G401 (cell line): ENCODE measurements around the gene SEL1L. TPM values are rescaled to one million over a fixed set of nuclear protein-coding genes. Genes with fewer than 3 reads are reported as not detected.

ENCODE experiments used
- DNase-seq: peaks from one replicate; pipeline ENCODE4 v3.0.0-alpha.2; 2015; ENCODE audit warnings: low spot score
- in situ Hi-C: cut with HindIII; loops from 2 replicates; pipeline ENCODE4 v1.10.0; 2016; ENCODE audit warnings: low sequenced_read_pairs, mixed read lengths
- total RNA-seq: library from RNA; depleted of rRNA; stranded (reverse); fragments of >200 nt; shearing (Covaris generic); gene quantifications from 2 replicates; pipeline ENCODE4 v1.2.3, GENCODE V29; 2014

SEL1L gene
- total RNA-seq, 1 experiment from 2014 or later: 7.1 TPM

DNA sequence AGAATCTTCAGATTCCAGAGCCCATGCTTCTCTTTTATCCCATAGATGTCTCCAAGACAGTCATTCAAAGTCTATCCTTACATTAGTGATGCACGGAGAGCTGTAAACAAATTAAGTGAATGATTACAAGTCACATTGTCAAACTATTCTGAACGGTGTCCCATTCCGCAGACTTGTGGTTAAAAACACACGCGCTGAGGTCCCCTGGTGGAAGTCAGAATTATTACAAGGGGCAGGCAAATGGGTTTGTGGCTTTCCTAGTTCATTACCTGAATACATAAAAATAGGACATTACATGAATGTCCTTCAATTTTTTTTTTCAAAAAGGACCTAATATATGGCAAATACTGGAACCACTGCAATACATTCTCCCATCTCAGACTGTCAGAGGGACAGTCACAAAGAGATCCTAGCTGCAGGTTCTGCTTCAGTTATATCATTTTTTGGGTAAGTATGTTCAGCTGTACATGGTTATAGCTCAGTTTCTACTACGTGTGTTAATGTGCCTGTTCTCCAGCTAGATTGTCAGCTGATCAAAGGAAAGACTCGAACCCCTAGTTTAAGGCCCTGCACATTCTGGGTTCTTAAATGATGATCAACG, 80.4 kb downstream of the SEL1L start:
- DNase-seq: peak; percentile 61
- in situ Hi-C loops: no loop called here

DNA sequence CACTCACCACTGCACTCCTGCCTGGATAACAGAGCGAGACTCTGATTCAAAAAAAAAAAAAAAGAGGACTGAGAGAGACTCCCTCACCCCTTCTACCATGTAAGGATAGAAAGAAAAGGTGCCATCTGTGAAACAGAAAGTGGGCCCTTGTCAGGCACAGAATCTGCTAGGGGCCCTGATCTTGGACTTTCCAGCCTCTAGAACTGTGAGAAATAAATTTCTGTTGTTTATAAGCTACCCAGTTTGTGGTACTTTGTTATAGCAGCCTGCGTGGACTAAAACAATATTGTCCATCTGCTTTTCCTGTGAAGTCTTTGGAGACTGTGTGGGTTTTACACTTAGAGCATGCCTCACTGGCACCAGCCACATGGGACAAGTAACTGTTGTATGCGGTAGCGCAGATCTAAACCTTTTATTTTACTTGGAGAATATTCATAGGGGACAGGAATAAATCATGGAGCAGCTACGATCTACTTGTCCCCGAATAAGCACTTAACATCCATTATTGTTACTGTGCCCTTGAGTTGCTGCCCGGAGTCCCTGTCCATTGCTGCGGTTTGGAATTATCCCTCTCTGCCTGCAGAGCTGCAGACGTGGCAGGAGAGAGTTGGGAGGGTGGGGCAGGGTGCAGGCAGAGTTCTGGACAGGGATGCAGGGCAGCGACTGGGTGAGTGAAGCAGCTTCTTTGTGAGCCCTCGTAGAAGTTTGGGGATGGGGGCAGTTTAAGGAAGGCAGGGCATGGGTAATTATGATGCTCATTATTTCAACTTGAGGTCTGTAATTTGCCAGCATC, 81.1 kb downstream of the SEL1L start:
- in situ Hi-C loops: no loop called here
- no peak for DNase-seq

DNA sequence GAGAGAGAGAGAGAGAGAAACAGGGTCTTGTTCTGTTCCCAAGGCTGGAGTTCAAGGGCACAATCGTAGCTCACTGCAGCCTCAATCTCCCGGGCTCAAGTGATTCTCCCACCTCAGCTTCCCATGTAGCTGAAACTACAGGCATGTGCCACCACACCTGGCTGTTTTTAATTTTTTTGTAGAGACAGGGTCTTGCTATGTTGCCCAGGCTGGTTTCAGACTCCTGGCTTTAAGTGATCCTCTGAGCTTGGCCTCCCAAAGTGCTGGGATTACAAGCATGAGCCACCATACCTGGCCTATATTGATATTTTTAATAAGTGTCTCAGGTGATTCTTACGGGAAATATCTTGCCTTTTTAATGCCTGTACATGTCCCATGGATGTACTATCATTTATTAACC, 82.7 kb downstream of the SEL1L start:
- no peak for DNase-seq
- in situ Hi-C loops: no loop called here

DNA sequence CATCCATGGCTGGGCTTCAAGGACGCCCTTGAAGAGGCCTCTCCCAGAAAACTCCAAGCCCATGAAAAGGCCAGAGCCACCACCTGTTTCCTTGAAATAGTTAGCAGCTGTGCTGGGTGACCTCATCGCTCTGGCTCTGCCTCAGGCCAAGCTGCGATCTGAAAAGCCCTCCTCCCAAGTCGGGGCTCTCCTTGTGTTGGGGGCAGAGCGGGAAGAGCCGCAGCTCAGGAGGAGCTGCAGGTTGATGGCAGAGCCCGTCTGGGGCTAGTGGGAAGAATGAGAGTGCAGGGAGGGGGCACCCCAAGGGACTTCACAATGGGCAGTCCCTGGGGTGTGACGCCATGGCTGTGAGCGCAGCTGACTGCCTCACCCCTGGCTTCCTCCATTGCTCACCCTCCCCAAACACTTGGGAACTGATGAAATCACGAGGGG, 83.5 kb downstream of the SEL1L start:
- DNase-seq: no peak
- in situ Hi-C loops: no loop called here

DNA sequence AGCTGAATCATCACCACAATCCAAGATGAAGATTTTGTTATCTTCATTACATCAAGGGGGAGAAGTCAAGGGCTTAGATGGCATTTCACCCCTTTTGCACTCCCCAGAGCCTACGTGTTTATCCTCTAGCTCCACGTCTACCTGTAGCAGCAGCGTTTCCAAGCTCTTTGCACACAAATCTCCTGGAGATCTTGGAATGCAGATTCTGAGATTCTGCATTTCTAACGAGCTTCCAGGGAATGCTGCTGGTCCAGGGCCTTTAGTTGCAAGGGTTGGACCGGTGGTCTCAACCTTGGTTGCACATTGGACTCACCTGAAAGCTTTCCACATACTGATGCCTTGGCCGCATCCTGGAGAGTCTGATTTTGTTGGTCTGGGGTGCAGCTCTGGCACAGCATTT, 84.1 kb downstream of the SEL1L start:
- no peak for DNase-seq
- in situ Hi-C loops: no loop called here

DNA sequence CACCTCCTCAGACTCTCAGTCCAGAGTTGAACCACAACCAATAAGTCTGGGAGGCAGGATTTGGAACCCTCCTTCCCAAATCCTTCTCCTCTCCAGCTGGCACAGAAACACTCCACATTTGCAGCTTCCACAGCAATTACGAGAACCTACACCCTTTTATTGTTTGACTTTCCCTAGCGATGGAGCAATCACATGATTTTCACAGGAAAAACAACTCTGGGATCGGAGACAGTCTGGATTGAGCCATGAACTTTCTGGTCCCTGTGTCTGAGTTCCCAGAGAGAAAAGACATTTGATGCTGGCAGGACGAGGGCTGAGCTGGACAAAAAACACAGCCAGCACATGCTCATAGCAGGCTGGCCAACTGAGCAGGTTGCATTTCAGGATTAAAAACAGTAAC, 84.5 kb downstream of the SEL1L start:
- in situ Hi-C loops: no loop called here

DNA sequence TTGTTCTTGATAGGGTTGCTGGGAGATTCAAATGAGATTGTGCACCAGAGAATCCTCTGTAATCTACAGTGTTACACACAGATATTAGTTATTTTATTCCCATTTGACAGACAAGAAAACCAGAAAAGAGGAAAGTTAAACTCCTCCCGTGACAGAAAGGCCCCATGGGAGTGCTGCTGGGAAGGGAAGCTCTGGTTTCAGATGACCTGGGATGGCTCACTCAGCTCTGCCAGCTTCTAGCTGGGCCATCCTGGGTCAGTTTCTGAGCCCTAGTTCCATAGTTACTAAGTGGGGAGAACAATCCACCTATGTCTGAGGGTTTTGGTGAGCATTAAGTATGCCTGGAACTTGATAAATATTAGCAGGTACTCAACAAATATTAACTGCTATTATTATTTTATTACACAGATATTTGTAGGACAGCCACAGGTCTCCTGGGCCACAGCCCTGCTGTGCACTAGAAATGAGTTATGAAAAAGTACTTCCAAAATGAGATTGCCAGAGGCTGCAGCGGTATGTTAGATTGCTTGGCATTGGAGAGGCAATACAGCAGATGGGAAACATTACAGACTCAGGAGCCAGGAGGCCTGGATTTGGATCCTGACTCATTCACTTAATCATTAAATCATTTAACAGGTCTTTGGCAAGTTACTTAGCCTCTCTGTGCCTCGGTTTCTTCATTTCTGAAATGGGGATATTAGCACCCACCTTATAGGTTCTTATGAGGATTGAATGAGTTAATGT, 86.5 kb downstream of the SEL1L start:
- no peak for DNase-seq
- in situ Hi-C loops: no loop called here

More for the DNA sequence above, 84.5 kb downstream of the SEL1L start:
- DNase-seq: peak; percentile 38

DNA sequence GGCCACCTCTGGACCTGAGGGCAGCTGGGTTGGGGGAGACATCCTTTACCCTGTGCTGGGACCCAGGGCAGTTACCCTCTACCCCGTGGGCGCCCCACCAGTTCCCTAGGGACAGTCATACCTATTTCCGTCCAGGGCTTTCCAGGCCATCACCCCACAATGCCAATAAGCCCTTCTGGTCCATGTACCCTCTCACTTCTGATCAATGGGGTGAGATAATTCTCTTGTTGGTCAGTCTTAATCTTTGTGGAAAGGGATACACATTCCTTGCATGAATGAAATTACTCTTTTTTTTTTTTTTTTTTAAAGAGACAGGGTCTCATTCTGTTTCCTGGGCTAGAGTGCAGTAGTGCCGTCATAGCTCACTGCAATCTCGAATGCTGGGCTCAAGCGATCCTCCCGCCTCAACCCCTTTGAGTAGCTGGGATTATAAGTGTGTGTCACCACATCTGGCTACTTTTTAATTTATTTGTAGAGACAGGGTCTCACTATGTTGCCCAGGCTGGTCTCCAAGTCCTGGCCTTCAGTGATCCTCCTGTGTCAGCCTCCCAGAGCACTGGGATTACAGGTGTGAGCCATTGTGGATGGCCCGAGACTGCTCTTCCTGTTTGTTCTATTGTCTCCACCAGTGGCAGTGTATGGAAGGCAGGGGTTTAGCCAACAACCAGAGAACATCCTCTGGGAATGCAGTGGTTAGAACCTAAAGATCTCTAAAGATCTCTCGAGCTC, 87.2 kb downstream of the SEL1L start:
- in situ Hi-C loops: no loop called here

DNA sequence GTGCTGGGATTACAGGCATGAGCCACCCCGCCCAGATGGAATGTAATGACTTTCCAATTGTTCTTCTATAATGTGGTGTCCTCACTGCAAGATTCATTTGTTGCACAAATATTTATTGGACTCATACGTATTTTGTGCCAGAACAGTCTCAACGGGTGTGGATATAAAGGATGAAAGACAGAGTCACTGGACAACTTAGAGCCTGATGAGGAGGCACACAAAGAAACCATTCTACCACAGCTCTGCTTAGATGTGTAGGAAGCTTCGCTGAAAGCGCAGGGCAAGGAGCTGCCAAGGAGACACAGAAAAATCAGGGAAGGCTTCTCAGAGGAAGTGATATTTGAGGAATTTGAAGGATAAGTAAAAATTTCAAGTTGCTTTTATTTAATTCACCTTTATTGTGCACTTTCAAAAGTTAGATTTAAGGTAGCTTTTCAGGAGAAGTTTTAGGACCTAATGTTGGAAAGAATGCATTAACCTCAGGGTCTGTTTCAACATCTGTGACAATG, 92.0 kb downstream of the SEL1L start:
- in situ Hi-C loops: no loop called here
- no peak for DNase-seq

More for the DNA sequence above, 87.2 kb downstream of the SEL1L start:
- no peak for DNase-seq

DNA sequence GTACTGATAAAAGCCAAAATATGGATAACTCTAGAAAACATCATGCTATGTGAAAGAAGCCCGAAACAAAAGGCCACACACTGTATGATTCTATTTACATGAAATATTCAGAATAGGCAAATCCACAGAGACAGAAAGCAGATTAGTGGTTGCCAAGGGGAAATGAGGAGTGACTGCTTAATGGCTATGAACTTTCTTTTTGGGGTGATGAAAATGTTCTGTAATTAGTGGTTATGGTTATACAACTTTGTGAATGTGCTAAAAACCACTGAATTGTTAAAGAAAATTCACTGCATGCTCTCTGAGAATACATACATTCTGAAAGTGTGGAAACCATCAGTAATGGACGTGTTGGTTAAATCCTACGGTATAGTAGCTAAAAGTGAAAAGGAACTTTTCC, 93.6 kb downstream of the SEL1L start:
- in situ Hi-C loops: no loop called here
- no peak for DNase-seq

DNA sequence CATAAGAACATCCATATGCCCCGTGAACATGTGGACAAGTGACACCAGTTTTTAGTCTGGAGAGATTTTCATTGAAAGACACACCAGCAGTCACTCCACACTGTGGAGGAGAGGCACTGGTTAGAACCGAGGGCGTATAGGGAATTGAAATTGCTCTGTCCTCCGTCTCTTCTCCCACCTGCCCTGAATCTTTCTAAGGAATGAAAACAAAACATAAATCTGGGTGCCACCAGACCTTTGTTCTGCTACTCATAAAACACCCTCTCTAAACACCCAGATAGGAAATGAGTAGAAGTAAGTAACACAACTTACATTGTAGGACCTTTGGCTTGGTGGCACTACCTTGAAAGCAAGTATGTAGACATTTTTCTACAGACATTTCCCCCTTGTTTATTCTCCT, 96.4 kb downstream of the SEL1L start:
- in situ Hi-C loops: no loop called here
- no peak for DNase-seq

DNA sequence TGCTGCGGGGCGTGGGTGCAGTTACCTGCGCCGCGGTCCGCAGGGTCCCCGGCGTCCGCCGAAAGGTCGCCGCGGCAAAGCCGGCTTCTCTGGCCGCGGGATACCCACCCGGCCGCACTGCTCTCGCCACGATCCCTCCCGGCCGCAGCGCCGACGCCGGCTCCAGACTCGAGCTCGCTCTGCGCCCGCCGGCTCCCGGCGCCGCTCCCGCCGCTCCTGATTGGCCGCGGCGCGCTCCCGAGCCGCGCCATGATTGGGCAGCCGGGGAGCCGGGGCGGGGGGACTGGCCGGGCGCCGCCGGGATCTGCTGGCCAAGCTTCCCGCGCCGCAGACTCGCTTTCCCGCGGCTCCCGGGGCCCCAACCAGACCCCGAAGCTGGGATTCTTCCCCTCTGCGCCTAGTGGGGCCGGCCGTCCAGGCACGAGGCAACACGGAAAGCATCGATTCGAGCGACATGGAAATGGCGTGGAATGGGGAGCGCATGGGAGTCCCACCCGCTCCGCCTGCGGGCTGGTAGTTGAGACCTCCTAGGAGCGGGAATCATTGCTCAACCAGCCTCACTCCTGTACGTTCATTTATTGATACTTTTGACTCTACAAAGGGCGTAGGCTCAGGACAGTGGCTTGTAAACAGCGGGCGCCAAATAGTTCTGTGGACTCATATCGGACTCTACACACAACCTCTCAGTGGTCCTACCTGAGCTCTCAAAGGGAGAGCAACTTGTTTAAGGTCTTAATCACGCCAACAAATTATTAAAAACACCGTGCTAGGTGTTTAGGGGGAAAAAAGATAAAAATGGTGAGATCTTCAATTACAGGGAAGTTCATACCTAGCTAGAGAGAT, 97.1 kb downstream of the SEL1L start:
- peak; percentile 64 for DNase-seq
- in situ Hi-C loops: no loop called here

DNA sequence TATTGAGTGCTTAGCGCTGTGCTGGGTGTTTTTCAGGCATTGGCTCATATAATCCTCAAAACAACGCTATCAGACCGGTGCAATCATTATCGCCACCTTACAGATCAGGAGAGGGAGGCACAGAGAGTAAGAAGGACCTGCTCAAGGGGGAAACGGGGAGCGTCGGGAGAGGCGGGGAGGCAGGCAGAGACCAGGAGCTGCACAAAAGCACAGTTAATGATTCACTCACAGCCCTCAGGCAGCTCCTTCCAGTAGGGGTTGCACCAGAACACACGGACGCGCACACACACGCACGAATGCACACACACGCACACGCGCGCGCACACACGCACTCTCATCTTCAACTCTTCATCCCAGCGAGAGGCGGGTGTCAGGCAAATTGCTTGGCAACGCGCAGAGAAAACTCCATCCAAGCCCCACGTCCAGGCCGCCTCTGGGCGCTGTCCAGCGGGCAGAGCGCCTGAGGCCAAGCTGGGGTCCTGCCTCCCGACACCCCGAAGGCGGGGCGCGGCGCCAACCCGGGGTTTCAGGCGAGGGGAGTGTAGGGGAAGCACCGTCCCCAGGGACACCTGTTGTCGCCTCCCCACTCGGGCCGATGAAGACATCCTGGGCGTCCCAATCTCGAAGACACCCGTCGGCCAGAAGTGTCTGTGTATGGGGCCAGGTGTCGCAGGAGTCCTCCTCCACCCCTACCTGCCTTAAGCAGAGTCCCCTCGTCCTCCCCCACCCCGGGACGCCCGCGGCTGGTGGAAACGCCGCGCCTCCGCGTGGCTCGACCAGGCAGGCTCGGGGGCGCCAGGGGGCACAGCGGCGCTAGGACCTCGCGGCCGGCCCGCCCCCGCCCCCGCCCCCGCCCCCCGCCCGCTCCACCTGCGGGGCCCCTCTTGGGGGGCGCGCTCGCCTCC, 98.0 kb downstream of the SEL1L start:
- DNase-seq: peak; percentile 50
- in situ Hi-C loops: no loop called here

DNA sequence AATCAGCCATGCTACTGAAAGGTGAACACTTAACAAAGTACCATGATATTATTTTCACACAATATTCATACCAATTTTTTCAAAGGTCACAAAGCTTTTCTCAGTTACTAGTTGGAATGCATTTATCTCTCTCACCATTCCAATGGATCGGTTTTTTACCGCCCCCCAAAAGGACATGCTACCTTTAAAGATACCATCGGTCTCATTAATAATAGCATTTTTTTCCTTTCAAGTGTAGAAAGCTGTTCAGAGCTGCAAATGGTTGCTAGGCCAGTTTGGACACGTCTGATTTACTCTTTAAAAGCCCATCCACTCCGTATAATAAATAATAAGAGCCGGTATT, 98.6 kb downstream of the SEL1L start:
- in situ Hi-C loops: no loop called here
- DNase-seq: no peak

DNA sequence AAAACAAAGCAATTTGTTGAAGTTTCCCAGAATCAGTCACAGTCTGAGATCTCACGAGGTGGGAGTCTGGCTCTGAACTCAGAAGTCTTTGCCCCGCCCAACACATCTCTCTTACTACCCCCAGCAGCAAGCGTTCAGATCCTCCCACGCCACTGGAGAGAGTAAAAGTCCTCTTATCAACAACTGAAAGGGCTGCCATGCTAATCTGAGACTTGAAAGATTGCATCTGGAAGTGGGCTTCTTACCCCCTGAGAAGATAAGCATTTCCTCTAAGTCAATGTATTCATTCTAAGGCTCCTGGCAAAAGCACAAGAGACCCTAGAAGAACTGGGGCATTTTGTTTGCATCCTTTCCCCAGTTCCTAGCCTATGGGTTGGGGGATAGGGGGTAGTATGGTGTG, 99.4 kb downstream of the SEL1L start:
- in situ Hi-C loops: no loop called here
- no peak for DNase-seq

DNA sequence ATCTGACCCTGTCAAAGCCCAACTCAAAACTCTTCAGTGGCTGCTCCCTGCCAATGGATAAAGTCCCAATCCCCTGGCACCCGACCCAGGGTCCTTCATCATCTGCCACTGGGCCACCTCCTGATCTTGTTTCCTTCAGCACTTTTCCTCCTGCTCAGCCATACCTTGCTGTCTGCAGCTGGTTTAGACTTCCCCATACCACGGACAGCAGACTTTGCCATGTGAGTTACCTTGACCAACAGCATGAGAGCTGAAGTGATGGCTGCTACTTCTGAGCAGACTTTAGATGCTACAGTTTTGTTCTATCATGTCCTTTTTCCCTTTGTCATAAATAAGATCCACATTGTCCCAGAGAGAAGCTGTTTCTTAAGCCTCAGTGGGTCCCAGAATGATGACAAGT, 100.3 kb downstream of the SEL1L start:
- in situ Hi-C loops: no loop called here
- DNase-seq: no peak

DNA sequence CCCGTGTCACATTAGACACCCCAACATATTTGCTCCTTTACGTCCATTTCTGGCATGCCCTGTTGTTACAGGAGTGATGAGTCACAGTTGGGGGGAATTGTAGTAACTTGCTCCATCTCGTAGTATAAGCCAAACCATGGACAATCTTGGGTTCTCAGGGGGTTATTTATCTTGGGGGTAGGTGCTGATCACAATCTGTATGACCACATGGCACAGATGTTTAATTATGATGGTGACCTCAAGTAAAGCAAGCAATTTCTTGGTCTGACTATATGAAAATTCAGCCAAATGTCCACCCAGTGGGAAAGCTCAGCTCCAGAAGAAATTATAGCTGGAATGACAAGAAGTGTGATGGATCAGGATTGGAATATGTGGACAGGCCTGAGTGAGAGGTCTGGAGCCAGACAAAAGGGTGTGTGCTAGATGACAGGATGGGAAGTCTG, 101.4 kb downstream of the SEL1L start:
- no peak for DNase-seq
- in situ Hi-C loops: no loop called here

DNA sequence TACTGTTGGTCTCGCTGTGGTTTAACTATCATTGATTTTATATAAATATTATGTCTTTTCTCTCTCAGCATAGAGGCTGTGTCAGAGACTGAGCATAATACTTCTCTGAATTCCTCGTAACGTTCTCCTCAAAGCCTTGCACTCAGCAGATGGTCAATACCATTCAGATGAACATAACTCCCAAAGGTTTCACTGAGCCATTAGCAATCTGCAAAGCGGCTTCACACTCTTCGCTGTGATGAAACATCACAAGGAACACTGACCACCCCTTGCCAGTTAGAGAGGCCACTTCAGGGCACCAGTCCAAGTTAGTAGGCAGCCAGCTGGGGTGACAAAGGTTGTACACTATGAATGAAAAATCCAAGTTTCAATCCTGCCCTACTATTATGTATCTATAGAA, 103.4 kb downstream of the SEL1L start:
- in situ Hi-C loops: no loop called here
- no peak for DNase-seq
